HCT116 (cell line): ENCODE results near the gene HTT-AS. TPM values are rescaled to one million over a fixed set of nuclear protein-coding genes. Genes with fewer than 3 reads are reported as not detected.

Experiments
- ATAC-seq: fragments of 200-7000 bp; cut with Tn5 transposase; 2 replicates; pipeline ENCODE4 v1.9.1; 2020; ENCODE audit warnings: mild to moderate bottlenecking, moderate library complexity
- BruUV-seq: library from RNA; stranded (reverse); fragments of 400-500 nt; replicated peaks from 2 replicates; lab custom pipeline; 2021; lab: Mats Ljungman, UMichigan
- CTCF ChIA-PET: fragments of 300-600 bp; sonication (Branson Sonifier 250); formaldehyde crosslinking; loops from one replicate; lab custom pipeline; 2021; ENCODE audit warnings: antibody characterized with exemption; lab: Charles Lee
- POLR2A ChIA-PET: fragments of 300-600, 350-600 bp; sonication (Branson Sonifier 250); formaldehyde crosslinking; loops from one replicate; lab custom pipeline; 2021; ENCODE audit warnings: antibody characterized with exemption; lab: Charles Lee
- RAD21 ChIA-PET, 2 experiments: fragments of 300-600 bp; sonication (Branson Sonifier 250); formaldehyde crosslinking; loops; one replicate each; lab custom pipeline; 2023; ENCODE audit warnings: low total read pairs in 2 of 2; ENCODE audit not compliant: uncharacterized antibody in 2 of 2, unreplicated experiment in 2 of 2, low non-redundant PET in 1 of 2; lab: Charles Lee
- DNase-seq: peaks from one replicate; pipeline ENCODE4 v3.0.0-alpha.2; 2010; ENCODE audit warnings: low read depth, low spot score
- H2AFZ ChIP-seq: fragments of 200-600 bp; shearing (Covaris generic), sonication (generic); 2 replicates; pipeline ENCODE4 v1.6.1; 2017; ENCODE audit warnings: low read depth, mixed run types, mixed read lengths, antibody characterized with exemption, low read length; ENCODE audit not compliant: poor library complexity, severe bottlenecking
- H3K27ac ChIP-seq: 2 replicates; pipeline ENCODE4 v1.5.1; 2012; ENCODE audit warnings: low read depth, low read length
- H3K27me3 ChIP-seq: fragments of 200-600 bp; sonication (generic); 2 replicates; pipeline ENCODE4 v1.6.1; 2016; ENCODE audit warnings: mixed run types, low read length, mixed read lengths; ENCODE audit not compliant: insufficient read depth
- H3K36me3 ChIP-seq, 2 experiments: fragments of 200-500 bp in 1 of 2; fragments of 200-600 bp in 1 of 2; sonication (Bioruptor generic) in 1 of 2; sonication (generic) in 1 of 2; 2 replicates each; pipeline versions ENCODE4 v1.5.1 to v1.6.1; 2014 to 2016; ENCODE audit warnings: low read length in 2 of 2, inconsistent platforms in 1 of 2, mixed read lengths in 1 of 2, mixed run types in 1 of 2; ENCODE audit not compliant: insufficient read depth in 2 of 2, control insufficient read depth in 1 of 2
- H3K4me1 ChIP-seq, 2 experiments: fragments of 200-600 bp in 1 of 2; sonication (generic) in 1 of 2; 2 replicates each; pipeline versions ENCODE4 v1.5.1 to v1.6.1; 2012 to 2017; ENCODE audit warnings: low read length in 2 of 2, inconsistent platforms in 1 of 2, mild to moderate bottlenecking in 1 of 2, mixed read lengths in 1 of 2, mixed run types in 1 of 2, moderate library complexity in 1 of 2; ENCODE audit not compliant: insufficient read depth in 2 of 2, control insufficient read depth in 1 of 2
- H3K4me2 ChIP-seq: fragments of 200-600 bp; sonication (generic); 2 replicates; pipeline ENCODE4 v1.6.1; 2017; ENCODE audit warnings: mixed run types, low read length, mixed read lengths
- H3K4me3 ChIP-seq, 2 experiments: fragments of 200-600 bp in 1 of 2; sonication (generic) in 1 of 2; replicated peaks in 1 of 2; 2 replicates each; pipeline ENCODE4 v1.5.1; 2011 to 2016; ENCODE audit warnings: low read length in 2 of 2, control low read depth in 1 of 2, low read depth in 1 of 2, mild to moderate bottlenecking in 1 of 2, mixed read lengths in 1 of 2, mixed run types in 1 of 2
- H3K79me2 ChIP-seq: fragments of 200-600 bp; sonication (generic); 2 replicates; pipeline ENCODE4 v1.6.1; 2017; ENCODE audit warnings: mild to moderate bottlenecking, mixed run types, low read length, moderate library complexity, mixed read lengths; ENCODE audit not compliant: insufficient read depth
- H3K9ac ChIP-seq: fragments of 200-600 bp; sonication (generic); 2 replicates; pipeline ENCODE4 v1.6.1; 2016; ENCODE audit warnings: low read length, mixed read lengths
- H3K9me2 ChIP-seq: fragments of 200-600 bp; sonication (generic), shearing (Covaris generic); 2 replicates; pipeline ENCODE4 v1.6.1; 2017; ENCODE audit warnings: mixed run types, mild to moderate bottlenecking, moderate library complexity; ENCODE audit not compliant: insufficient read depth
- H3K9me3 ChIP-seq, 2 experiments: fragments of 200-500 bp in 1 of 2; fragments of 200-600 bp in 1 of 2; sonication (Bioruptor generic) in 1 of 2; sonication (generic) in 1 of 2; 2 replicates each; pipeline ENCODE4 v1.6.1; 2014 to 2017; ENCODE audit warnings: low read length in 2 of 2, mixed read lengths in 2 of 2, inconsistent platforms in 1 of 2, low read depth in 1 of 2, mild to moderate bottlenecking in 1 of 2, mixed run types in 1 of 2, moderate library complexity in 1 of 2; ENCODE audit not compliant: control insufficient read depth in 1 of 2, insufficient read depth in 1 of 2
- H4K20me1 ChIP-seq: fragments of 200-600 bp; sonication (generic), shearing (Covaris generic); 2 replicates; pipeline ENCODE4 v1.6.1; 2017; ENCODE audit warnings: mixed run types, mild to moderate bottlenecking, moderate library complexity; ENCODE audit not compliant: insufficient read depth
- CBX3 ChIP-seq: IDR thresholded peaks from 2 replicates; pipeline ENCODE4 v1.6.1; 2012; ENCODE audit warnings: low read depth
- CEBPB ChIP-seq: IDR thresholded peaks from 2 replicates; pipeline ENCODE4 v1.6.1; 2012; ENCODE audit warnings: low read depth
- EGR1 ChIP-seq: IDR thresholded peaks from 2 replicates; pipeline ENCODE4 v1.6.1; 2012; ENCODE audit warnings: low read depth
- ELF1 ChIP-seq: IDR thresholded peaks from 2 replicates; pipeline ENCODE4 v1.6.1; 2012; ENCODE audit warnings: low read depth, borderline replicate concordance
- EZH2 ChIP-seq: fragments of 200-600 bp; sonication (generic); IDR thresholded peaks from 2 replicates; pipeline ENCODE4 v1.6.1; 2017; ENCODE audit warnings: antibody characterized with exemption, mixed run types
- EZH2phosphoT487 ChIP-seq: fragments of 200-600 bp; IDR thresholded peaks from 2 replicates; pipeline ENCODE4 v1.6.1; 2018; ENCODE audit warnings: antibody characterized with exemption, borderline replicate concordance
- FOSL1 ChIP-seq: IDR thresholded peaks from 2 replicates; pipeline ENCODE4 v1.6.1; 2012; ENCODE audit warnings: low read depth
- JUND ChIP-seq: IDR thresholded peaks from 2 replicates; pipeline ENCODE4 v1.6.1; 2012
- POLR2A ChIP-seq: IDR thresholded peaks from 2 replicates; pipeline ENCODE4 v1.7.0; 2011; ENCODE audit warnings: borderline replicate concordance; ENCODE audit not compliant: insufficient read depth, insufficient read length; ENCODE audit errors: extremely low read depth
- RAD21 ChIP-seq: IDR thresholded peaks from 2 replicates; pipeline ENCODE4 v1.6.1; 2012; ENCODE audit warnings: low read depth, mild to moderate bottlenecking
- SIN3A ChIP-seq: IDR thresholded peaks from 2 replicates; pipeline ENCODE4 v1.6.1; 2012; ENCODE audit warnings: low read depth
- SP1 ChIP-seq: IDR thresholded peaks from 2 replicates; pipeline ENCODE4 v1.6.1; 2012; ENCODE audit warnings: low read depth
- SRF ChIP-seq: IDR thresholded peaks from 2 replicates; pipeline ENCODE4 v1.6.1; 2012; ENCODE audit warnings: low read depth
- TCF7L2 ChIP-seq: IDR thresholded peaks from 2 replicates; pipeline ENCODE4 v1.7.0; 2011; ENCODE audit warnings: borderline replicate concordance, inconsistent platforms; ENCODE audit not compliant: insufficient read depth, insufficient read length; ENCODE audit errors: extremely low read depth
- ZFX ChIP-seq: fragments of 450-650 bp; IDR thresholded peaks from 2 replicates; pipeline ENCODE4 v1.6.1; 2017
- ZNF274 ChIP-seq: fragments of 200-500 bp; sonication (Bioruptor generic); IDR thresholded peaks from 2 replicates; pipeline ENCODE4 v1.6.1; 2014; ENCODE audit warnings: mild to moderate bottlenecking, low read depth, low read length, inconsistent platforms
- intact Hi-C: fragments of 100-400 bp; cut with micrococcal nuclease; formaldehyde crosslinking; loops from 2 replicates; pipeline ENCODE4 v1.10.0; 2022
- total RNA-seq: library from RNA; stranded (reverse); gene quantifications from one replicate; pipeline ENCODE4 v1.2.1, GENCODE V29; 2021; ENCODE audit not compliant: unreplicated experiment
- TF ChIP-seq, protein P1 (sequence below): IDR thresholded peaks from 2 replicates; pipeline ENCODE4 v1.6.1; 2011; ENCODE audit warnings: mild to moderate bottlenecking, low read length, moderate library complexity; ENCODE audit not compliant: insufficient replicate concordance; ENCODE audit errors: extremely low read depth
- TF ChIP-seq, protein P2 (sequence below): IDR thresholded peaks from 2 replicates; pipeline ENCODE4 v1.6.1; 2012
- TF ChIP-seq, protein P3 (sequence below): IDR thresholded peaks from 2 replicates; pipeline ENCODE4 v1.6.1; 2012
- TF ChIP-seq, protein P4 (sequence below), 3 experiments: fragments of 200-600 bp in 1 of 3; sonication (generic) in 1 of 3; IDR thresholded peaks in 2 of 3; conservative IDR thresholded peaks in 1 of 3; 2 replicates each; pipeline ENCODE4 v1.5.1; 2012 to 2017; ENCODE audit warnings: low read depth in 2 of 3, low read length in 2 of 3, antibody characterized with exemption in 1 of 3, borderline replicate concordance in 1 of 3, control low read depth in 1 of 3, mild to moderate bottlenecking in 1 of 3, mixed read lengths in 1 of 3, mixed run types in 1 of 3, moderate library complexity in 1 of 3; ENCODE audit not compliant: insufficient read depth in 1 of 3

The HTT-AS gene
- total RNA-seq, 1 experiment from 2014 or later, result not detected

DNA sequence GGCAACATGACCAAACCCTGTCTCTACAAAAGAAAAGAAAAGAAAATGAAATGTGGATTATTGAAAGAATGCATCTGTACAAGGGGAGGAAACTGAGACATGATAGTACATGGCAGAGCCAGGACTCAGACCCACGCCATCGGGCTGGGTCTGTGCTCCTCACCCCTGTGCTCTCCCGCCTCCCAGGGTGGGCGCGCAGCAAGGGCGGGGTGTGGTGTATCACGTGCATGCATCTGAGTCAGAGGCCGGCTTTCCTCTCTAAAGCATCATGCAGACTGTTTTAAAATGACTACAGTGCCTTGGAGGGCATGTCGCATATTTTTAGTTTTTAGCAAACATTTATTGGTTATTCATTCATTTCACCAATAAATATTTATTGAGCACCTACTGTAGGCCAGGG lies 47.8 kb downstream of the HTT-AS start:
- RAD21 ChIA-PET, result no interaction called here
- ATAC-seq (no peak), DNase-seq (no peak)
- H3K27me3 ChIP-seq, result no peaks in the 10 kb centered on the region
- H3K27ac ChIP-seq, result no peak overlapping the region
- H3K4me3 ChIP-seq, result no peak overlapping the region
- H3K4me1 ChIP-seq, result no peaks in the 10 kb centered on the region
- H3K79me2 ChIP-seq, result no peaks in the 10 kb centered on the region
- H3K36me3 ChIP-seq, result no peaks in the 10 kb centered on the region
- H3K9me2 ChIP-seq, result no peaks in the 10 kb centered on the region
- no peak for TF ChIP-seq JUND
- no peak for TF ChIP-seq SRF
- TF ChIP-seq EZH2phosphoT487, result no peak
- TF ChIP-seq, protein P1, sequence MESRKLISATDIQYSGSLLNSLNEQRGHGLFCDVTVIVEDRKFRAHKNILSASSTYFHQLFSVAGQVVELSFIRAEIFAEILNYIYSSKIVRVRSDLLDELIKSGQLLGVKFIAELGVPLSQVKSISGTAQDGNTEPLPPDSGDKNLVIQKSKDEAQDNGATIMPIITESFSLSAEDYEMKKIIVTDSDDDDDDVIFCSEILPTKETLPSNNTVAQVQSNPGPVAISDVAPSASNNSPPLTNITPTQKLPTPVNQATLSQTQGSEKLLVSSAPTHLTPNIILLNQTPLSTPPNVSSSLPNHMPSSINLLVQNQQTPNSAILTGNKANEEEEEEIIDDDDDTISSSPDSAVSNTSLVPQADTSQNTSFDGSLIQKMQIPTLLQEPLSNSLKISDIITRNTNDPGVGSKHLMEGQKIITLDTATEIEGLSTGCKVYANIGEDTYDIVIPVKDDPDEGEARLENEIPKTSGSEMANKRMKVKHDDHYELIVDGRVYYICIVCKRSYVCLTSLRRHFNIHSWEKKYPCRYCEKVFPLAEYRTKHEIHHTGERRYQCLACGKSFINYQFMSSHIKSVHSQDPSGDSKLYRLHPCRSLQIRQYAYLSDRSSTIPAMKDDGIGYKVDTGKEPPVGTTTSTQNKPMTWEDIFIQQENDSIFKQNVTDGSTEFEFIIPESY, result no peak
- TF ChIP-seq POLR2A, result no peak
- TF ChIP-seq EGR1, result no peak
- no peak for TF ChIP-seq TCF7L2
- TF ChIP-seq CBX3, result no peak
- TF ChIP-seq SIN3A, result no peak
- TF ChIP-seq ZNF274, result no peak
- TF ChIP-seq, protein P2, sequence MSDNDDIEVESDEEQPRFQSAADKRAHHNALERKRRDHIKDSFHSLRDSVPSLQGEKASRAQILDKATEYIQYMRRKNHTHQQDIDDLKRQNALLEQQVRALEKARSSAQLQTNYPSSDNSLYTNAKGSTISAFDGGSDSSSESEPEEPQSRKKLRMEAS, result no peak
- TF ChIP-seq, protein P3, sequence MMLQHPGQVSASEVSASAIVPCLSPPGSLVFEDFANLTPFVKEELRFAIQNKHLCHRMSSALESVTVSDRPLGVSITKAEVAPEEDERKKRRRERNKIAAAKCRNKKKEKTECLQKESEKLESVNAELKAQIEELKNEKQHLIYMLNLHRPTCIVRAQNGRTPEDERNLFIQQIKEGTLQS, result no peak
- TF ChIP-seq EZH2, result no peak
- TF ChIP-seq RAD21, result no peak
- no peak for TF ChIP-seq ELF1
- TF ChIP-seq, protein P4, sequence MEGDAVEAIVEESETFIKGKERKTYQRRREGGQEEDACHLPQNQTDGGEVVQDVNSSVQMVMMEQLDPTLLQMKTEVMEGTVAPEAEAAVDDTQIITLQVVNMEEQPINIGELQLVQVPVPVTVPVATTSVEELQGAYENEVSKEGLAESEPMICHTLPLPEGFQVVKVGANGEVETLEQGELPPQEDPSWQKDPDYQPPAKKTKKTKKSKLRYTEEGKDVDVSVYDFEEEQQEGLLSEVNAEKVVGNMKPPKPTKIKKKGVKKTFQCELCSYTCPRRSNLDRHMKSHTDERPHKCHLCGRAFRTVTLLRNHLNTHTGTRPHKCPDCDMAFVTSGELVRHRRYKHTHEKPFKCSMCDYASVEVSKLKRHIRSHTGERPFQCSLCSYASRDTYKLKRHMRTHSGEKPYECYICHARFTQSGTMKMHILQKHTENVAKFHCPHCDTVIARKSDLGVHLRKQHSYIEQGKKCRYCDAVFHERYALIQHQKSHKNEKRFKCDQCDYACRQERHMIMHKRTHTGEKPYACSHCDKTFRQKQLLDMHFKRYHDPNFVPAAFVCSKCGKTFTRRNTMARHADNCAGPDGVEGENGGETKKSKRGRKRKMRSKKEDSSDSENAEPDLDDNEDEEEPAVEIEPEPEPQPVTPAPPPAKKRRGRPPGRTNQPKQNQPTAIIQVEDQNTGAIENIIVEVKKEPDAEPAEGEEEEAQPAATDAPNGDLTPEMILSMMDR (IDR thresholded peaks at IDR 0.05 in 2 of 3, conservative IDR thresholded peaks at IDR 0.05 in 1 of 3; ENCODE audit: borderline replicate concordance in 1 of 3, insufficient read depth in 1 of 3, low read depth in 2 of 3, low read length in 2 of 3), result no peak
- TF ChIP-seq SP1, result no peak
- no peak for TF ChIP-seq ZFX
- no peak for TF ChIP-seq FOSL1
- no peak for TF ChIP-seq CEBPB
- H3K9ac ChIP-seq, result no peak overlapping the region
- peaks cover 4 to 5% of the 10 kb centered on the region in 2 experiments; a peak in 1 of 4 replicates for H3K9me3 ChIP-seq
- no peak overlapping the region for H3K4me2 ChIP-seq
- BruUV-seq, result no TSS peak
- CTCF ChIA-PET, result no interaction called here
- H4K20me1 ChIP-seq, result no peaks in the 10 kb centered on the region
- H2AFZ ChIP-seq, result no peak overlapping the region
- intact Hi-C loops, result no loop called here
- POLR2A ChIA-PET, result no interaction called here
